GM12891 (cell line): Measurements from ENCODE around the gene ADD1.

Experiments
- POLR2A ChIP-seq: IDR thresholded peaks from 2 replicates; pipeline ENCODE4 v1.6.1; 2011; ENCODE audit warnings: low read depth, low read length, control low read depth
- POLR2AphosphoS5 ChIP-seq: IDR thresholded peaks from 2 replicates; pipeline ENCODE4 v1.6.1; 2011; ENCODE audit warnings: low read depth, low read length, control low read depth
- POU2F2 ChIP-seq: IDR thresholded peaks from 2 replicates; pipeline ENCODE4 v1.6.1; 2011; ENCODE audit warnings: low read depth, mild to moderate bottlenecking, control low read depth, low read length, moderate library complexity
- SPI1 ChIP-seq: IDR thresholded peaks from 2 replicates; pipeline ENCODE4 v1.6.1; 2011; ENCODE audit warnings: low read depth, low read length, control low read depth
- TAF1 ChIP-seq: IDR thresholded peaks from 2 replicates; pipeline ENCODE4 v1.6.1; 2011; ENCODE audit warnings: low read depth, low read length, control low read depth

GRCh38 chr4:2817137-2817536, 26.5 kb upstream of the ADD1 start:
- TF ChIP-seq POLR2AphosphoS5: no peak
- TF ChIP-seq POU2F2: no peak
- TF ChIP-seq POLR2A: no peak
- no peak for TF ChIP-seq TAF1
- no peak for TF ChIP-seq SPI1
